ENCODE data around the gene KRTAP5-6.

Gene KRTAP5-6

DNA sequence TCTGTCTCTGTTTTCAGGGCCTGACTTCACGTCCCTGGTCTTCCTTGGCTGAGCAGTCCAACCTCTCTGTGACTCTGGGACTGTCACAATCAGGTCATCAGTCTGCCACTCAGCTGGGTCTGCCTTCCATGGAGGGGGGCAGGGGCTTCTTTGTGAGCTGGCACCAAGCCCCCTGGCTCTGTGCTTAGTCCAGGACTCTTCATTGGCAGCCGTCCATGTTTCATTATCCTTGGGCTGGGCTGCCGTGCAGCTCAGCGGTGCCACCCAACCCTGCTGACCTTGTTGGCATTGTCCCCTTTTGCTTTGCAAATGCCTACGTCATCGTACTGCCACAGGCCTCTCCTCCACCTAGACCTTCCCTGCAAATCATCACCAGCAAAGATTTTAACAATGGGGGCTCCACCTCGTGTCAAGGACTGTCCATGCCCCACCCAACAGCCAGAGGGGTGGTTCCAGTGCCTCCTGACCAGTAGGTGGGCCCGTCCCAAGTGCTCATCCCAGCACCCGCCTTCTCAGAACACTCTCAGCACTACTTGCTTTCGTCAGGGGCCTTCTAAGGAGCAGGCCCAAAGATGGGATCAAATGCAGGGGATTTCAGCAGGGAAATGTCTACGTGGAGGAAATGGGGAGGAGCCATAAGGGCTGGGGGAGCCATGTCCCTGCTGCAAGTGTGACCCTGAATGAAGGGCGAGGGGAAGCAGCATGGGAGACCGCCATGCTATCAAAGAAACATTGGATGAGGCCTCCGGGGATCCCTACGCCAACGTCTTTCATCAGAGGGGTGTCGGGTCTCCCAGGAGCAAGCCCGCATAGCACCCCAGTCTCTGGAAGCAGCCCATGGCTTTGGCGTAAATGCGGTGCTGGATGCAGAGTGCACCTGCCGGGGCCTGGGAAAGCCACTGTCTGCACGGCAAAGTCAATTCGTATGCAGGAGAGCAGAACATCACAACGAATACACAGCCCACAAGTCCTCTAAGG lies 18.2 kb downstream of the KRTAP5-6 start:
- TF ChIP-seq MAX (IDR thresholded peaks at IDR 0.05) (no peak), RAD21 (IDR thresholded peaks at IDR 0.05; ENCODE audit: low read depth) (no peak), NFIC (IDR thresholded peaks at IDR 0.05) (no peak), USF1 (IDR thresholded peaks at IDR 0.05) (no peak), EGR1 (IDR thresholded peaks at IDR 0.05) (no peak), YY1 (IDR thresholded peaks at IDR 0.05; ENCODE audit: low read depth) (no peak), ZBTB7A (IDR thresholded peaks at IDR 0.05; ENCODE audit: low read depth) (no peak), TAF1 (IDR thresholded peaks at IDR 0.05; ENCODE audit: low read depth) (no peak), FOXM1 (IDR thresholded peaks at IDR 0.05; ENCODE audit: borderline replicate concordance, low read depth) (no peak), CEBPB (IDR thresholded peaks at IDR 0.05) (no peak), REST (IDR thresholded peaks at IDR 0.05; ENCODE audit: low read depth) (no peak), TCF12 (IDR thresholded peaks at IDR 0.05; ENCODE audit: low read depth) (no peak), EP300 (IDR thresholded peaks at IDR 0.05; ENCODE audit: borderline replicate concordance) (no peak), CREB1 (IDR thresholded peaks at IDR 0.05; ENCODE audit: low read depth) (no peak), TEAD4 (IDR thresholded peaks at IDR 0.05) (no peak)

- no peak for TF ChIP-seq EP300 (IDR thresholded peaks at IDR 0.05; ENCODE audit: borderline replicate concordance)
- TF ChIP-seq MAX (IDR thresholded peaks at IDR 0.05), result no peak
- TF ChIP-seq YY1 (IDR thresholded peaks at IDR 0.05; ENCODE audit: low read depth), result no peak
- TF ChIP-seq ZBTB7A (IDR thresholded peaks at IDR 0.05; ENCODE audit: low read depth), result no peak
- TF ChIP-seq REST (IDR thresholded peaks at IDR 0.05; ENCODE audit: low read depth), result no peak
- TF ChIP-seq TCF12 (IDR thresholded peaks at IDR 0.05; ENCODE audit: low read depth), result no peak
- no peak for TF ChIP-seq CREB1 (IDR thresholded peaks at IDR 0.05; ENCODE audit: low read depth)
- TF ChIP-seq FOXM1 (IDR thresholded peaks at IDR 0.05; ENCODE audit: borderline replicate concordance, low read depth), result no peak
- TF ChIP-seq TEAD4 (IDR thresholded peaks at IDR 0.05), result no peak
- no peak for TF ChIP-seq EGR1 (IDR thresholded peaks at IDR 0.05)
- no peak for TF ChIP-seq NFIC (IDR thresholded peaks at IDR 0.05)
- no peak for TF ChIP-seq CEBPB (IDR thresholded peaks at IDR 0.05)
- TF ChIP-seq USF1 (IDR thresholded peaks at IDR 0.05), result no peak
- no peak for TF ChIP-seq TAF1 (IDR thresholded peaks at IDR 0.05; ENCODE audit: low read depth)
- TF ChIP-seq RAD21 (IDR thresholded peaks at IDR 0.05; ENCODE audit: low read depth), result no peak
These were observed 20.8 kb downstream of the KRTAP5-6 start for GRCh38 chr11:1717745-1718144.

DNA sequence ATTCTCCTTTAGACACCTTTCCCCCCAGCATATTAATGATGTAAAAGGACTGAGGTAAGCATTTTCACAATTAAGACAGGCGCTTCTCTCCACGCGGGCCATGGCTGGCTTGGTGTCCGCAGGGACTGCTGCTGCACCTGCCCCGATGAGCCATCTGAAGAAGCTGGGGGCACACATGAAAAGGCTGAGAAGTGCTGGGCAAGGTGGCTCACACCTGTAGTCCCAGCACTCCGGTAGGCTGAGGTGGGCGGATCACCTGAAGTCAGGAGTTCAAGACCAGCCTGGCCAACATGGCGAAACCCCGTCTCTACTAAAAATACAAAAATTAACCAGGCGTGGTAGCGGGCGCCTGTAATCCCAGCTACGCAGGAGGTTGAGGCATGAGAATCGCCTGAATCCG lies 21.3 kb downstream of the KRTAP5-6 start:
- TF ChIP-seq CREB1 (IDR thresholded peaks at IDR 0.05; ENCODE audit: low read depth), result no peak
- TF ChIP-seq TAF1 (IDR thresholded peaks at IDR 0.05; ENCODE audit: low read depth), result no peak
- no peak for TF ChIP-seq CEBPB (IDR thresholded peaks at IDR 0.05)
- no peak for TF ChIP-seq TEAD4 (IDR thresholded peaks at IDR 0.05)
- no peak for TF ChIP-seq EGR1 (IDR thresholded peaks at IDR 0.05)

GRCh38 chr11:1719781-1720180 lies 22.8 kb downstream of the KRTAP5-6 start:
- TF ChIP-seq ZBTB7A (IDR thresholded peaks at IDR 0.05; ENCODE audit: low read depth) (no peak), TAF1 (IDR thresholded peaks at IDR 0.05; ENCODE audit: low read depth) (no peak), TEAD4 (IDR thresholded peaks at IDR 0.05) (no peak), EP300 (IDR thresholded peaks at IDR 0.05; ENCODE audit: borderline replicate concordance) (no peak), MAX (IDR thresholded peaks at IDR 0.05) (no peak), TCF12 (IDR thresholded peaks at IDR 0.05; ENCODE audit: low read depth) (no peak), CREB1 (IDR thresholded peaks at IDR 0.05; ENCODE audit: low read depth) (no peak), NFIC (IDR thresholded peaks at IDR 0.05) (no peak), CEBPB (IDR thresholded peaks at IDR 0.05) (no peak), YY1 (IDR thresholded peaks at IDR 0.05; ENCODE audit: low read depth) (no peak), FOXM1 (IDR thresholded peaks at IDR 0.05; ENCODE audit: borderline replicate concordance, low read depth) (no peak), REST (IDR thresholded peaks at IDR 0.05; ENCODE audit: low read depth) (no peak)
